ENCODE data around the gene FBXL7. TPM values are rescaled to one million over a fixed set of nuclear protein-coding genes. Genes with fewer than 3 reads are reported as not detected.

The FBXL7 gene
- total RNA-seq, 1 experiment from 2014 or later: not detected

DNA sequence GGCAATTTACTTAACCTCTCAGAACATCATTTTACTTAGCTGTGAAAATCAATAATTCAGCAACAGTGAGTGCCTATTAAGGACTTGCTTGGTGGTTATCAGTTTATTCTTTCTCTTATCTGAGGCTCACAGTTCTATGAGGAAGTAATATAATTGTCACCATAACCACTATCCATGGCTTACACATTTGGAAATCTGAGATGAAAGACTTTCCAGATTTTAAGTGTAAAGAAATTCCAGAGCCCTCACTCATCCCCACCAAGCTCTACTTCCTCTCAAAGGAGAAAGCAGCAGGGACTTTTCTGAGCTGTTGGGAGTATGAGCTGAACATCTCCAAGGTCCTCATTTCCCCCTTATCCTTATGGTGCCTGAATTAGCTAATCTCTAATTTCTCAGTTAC lies 321.5 kb downstream of the FBXL7 start:
- Histone ChIP-seq H3K27me3 (ENCODE audit: control insufficient read depth, insufficient read depth, low read length) (no peaks in the 10 kb centered on the region), H3K4me3 (ENCODE audit: low read depth in 2 of 2, low read length in 2 of 2) (no peak overlapping the region), H3K27ac (ENCODE audit: low read length) (no peak overlapping the region), H3K36me3 (ENCODE audit: control insufficient read depth, insufficient read depth, low read length) (no peaks in the 10 kb centered on the region), H3K9me3 (ENCODE audit: control insufficient read depth, insufficient read depth, low read depth, low read length) (no peaks in the 10 kb centered on the region), H3K4me1 (ENCODE audit: control insufficient read depth, insufficient read depth, low read length) (no peaks in the 10 kb centered on the region)
- in situ Hi-C loops (cut with HindIII; ENCODE audit: low pct_unique_long_range_greater_than_20kb, low sequenced_read_pairs): no loop called here
- ChIA-PET CTCF (no interaction called here), POLR2A (no interaction called here)
- TF ChIP-seq, protein P1, sequence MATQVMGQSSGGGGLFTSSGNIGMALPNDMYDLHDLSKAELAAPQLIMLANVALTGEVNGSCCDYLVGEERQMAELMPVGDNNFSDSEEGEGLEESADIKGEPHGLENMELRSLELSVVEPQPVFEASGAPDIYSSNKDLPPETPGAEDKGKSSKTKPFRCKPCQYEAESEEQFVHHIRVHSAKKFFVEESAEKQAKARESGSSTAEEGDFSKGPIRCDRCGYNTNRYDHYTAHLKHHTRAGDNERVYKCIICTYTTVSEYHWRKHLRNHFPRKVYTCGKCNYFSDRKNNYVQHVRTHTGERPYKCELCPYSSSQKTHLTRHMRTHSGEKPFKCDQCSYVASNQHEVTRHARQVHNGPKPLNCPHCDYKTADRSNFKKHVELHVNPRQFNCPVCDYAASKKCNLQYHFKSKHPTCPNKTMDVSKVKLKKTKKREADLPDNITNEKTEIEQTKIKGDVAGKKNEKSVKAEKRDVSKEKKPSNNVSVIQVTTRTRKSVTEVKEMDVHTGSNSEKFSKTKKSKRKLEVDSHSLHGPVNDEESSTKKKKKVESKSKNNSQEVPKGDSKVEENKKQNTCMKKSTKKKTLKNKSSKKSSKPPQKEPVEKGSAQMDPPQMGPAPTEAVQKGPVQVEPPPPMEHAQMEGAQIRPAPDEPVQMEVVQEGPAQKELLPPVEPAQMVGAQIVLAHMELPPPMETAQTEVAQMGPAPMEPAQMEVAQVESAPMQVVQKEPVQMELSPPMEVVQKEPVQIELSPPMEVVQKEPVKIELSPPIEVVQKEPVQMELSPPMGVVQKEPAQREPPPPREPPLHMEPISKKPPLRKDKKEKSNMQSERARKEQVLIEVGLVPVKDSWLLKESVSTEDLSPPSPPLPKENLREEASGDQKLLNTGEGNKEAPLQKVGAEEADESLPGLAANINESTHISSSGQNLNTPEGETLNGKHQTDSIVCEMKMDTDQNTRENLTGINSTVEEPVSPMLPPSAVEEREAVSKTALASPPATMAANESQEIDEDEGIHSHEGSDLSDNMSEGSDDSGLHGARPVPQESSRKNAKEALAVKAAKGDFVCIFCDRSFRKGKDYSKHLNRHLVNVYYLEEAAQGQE (IDR thresholded peaks at IDR 0.05; ENCODE audit: insufficient read depth in 1 of 2, low read depth in 2 of 2, low read length in 1 of 2): no peak
- no peak for TF ChIP-seq TCF7L2 (IDR thresholded peaks at IDR 0.05; ENCODE audit: low read depth, low read length)
- no peak for TF ChIP-seq SIN3A (IDR thresholded peaks at IDR 0.05; ENCODE audit: borderline replicate concordance, insufficient read depth, low read depth, low read length)
- no peak for TF ChIP-seq POLR2AphosphoS5 (IDR thresholded peaks at IDR 0.05; ENCODE audit: low read depth, low read length)
- TF ChIP-seq, protein P2, sequence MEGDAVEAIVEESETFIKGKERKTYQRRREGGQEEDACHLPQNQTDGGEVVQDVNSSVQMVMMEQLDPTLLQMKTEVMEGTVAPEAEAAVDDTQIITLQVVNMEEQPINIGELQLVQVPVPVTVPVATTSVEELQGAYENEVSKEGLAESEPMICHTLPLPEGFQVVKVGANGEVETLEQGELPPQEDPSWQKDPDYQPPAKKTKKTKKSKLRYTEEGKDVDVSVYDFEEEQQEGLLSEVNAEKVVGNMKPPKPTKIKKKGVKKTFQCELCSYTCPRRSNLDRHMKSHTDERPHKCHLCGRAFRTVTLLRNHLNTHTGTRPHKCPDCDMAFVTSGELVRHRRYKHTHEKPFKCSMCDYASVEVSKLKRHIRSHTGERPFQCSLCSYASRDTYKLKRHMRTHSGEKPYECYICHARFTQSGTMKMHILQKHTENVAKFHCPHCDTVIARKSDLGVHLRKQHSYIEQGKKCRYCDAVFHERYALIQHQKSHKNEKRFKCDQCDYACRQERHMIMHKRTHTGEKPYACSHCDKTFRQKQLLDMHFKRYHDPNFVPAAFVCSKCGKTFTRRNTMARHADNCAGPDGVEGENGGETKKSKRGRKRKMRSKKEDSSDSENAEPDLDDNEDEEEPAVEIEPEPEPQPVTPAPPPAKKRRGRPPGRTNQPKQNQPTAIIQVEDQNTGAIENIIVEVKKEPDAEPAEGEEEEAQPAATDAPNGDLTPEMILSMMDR (IDR thresholded peaks at IDR 0.05): no peak
- no peak for ATAC-seq
- no peak for DNase-seq (ENCODE audit: low read depth, low spot score)
- BruUV-seq (replicated peaks): no TSS peak
- intact Hi-C loops (cut with micrococcal nuclease; ENCODE audit: unreplicated experiment): no loop called here

DNA sequence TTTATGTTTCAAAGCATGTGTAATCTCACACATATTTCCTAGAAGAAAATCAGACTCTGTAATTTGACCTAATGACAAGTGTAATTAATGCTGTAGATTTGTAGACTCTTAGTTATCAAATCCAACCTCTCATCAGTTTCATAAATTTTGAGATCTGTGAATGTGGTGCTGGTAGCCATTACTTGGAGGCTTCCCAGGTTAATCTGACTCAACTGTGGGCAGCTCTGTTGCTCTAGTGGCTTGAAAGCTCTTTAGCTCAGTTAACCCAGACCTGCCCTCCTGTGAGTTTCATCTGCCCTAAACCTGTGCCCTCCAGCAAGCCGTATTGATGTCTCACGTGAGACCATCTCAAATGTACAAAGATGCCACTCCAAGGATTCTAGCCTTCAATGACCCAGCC lies 323.4 kb downstream of the FBXL7 start:
- Histone ChIP-seq H3K4me3 (ENCODE audit: low read depth in 2 of 2, low read length in 2 of 2) (no peak overlapping the region), H3K27ac (ENCODE audit: low read length) (no peak overlapping the region), H3K27me3 (ENCODE audit: control insufficient read depth, insufficient read depth, low read length) (no peaks in the 10 kb centered on the region), H3K9me3 (ENCODE audit: control insufficient read depth, insufficient read depth, low read depth, low read length) (no peaks in the 10 kb centered on the region), H3K4me1 (ENCODE audit: control insufficient read depth, insufficient read depth, low read length) (no peaks in the 10 kb centered on the region), H3K36me3 (ENCODE audit: control insufficient read depth, insufficient read depth, low read length) (no peaks in the 10 kb centered on the region)
- DNase-seq (ENCODE audit: low read depth, low spot score) (no peak), ATAC-seq (no peak)
- intact Hi-C loops (cut with micrococcal nuclease; ENCODE audit: unreplicated experiment): no loop called here
- ChIA-PET CTCF (no interaction called here), POLR2A (no interaction called here)
- no TSS peak for BruUV-seq (replicated peaks)
- in situ Hi-C loops (cut with HindIII; ENCODE audit: low pct_unique_long_range_greater_than_20kb, low sequenced_read_pairs): no loop called here
- TF ChIP-seq, protein P1 (IDR thresholded peaks at IDR 0.05; ENCODE audit: insufficient read depth in 1 of 2, low read depth in 2 of 2, low read length in 1 of 2): no peak
- TF ChIP-seq, protein P2 (IDR thresholded peaks at IDR 0.05): no peak
- no peak for TF ChIP-seq TCF7L2 (IDR thresholded peaks at IDR 0.05; ENCODE audit: low read depth, low read length)
- TF ChIP-seq POLR2AphosphoS5 (IDR thresholded peaks at IDR 0.05; ENCODE audit: low read depth, low read length): no peak
- TF ChIP-seq SIN3A (IDR thresholded peaks at IDR 0.05; ENCODE audit: borderline replicate concordance, insufficient read depth, low read depth, low read length): no peak

All from Panc1 (cell line).